ENCODE results near the gene LIPN.

The LIPN gene

DNA sequence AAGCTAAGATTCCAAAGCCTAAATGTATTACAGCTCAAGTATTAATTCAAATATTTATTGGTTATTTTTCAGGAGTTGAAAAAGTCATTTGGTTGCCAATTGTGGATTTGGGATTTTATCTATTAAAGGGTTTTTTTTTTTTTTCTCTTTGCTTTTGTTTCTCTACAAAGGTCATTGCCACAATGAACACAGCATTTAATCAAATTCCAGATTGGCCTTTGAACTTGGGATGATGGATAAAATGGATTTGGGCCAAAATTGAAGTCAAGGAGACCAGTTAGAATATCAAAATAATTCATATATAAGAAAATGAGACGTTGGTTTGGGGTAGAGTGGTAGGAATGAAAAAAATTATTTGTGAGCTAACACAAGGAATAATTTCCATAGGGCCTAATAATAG, 9.6 kb downstream of the LIPN start:
- DNase-seq (ENCODE audit: low read depth, low spot score), result no peak
- TF ChIP-seq, protein P1, sequence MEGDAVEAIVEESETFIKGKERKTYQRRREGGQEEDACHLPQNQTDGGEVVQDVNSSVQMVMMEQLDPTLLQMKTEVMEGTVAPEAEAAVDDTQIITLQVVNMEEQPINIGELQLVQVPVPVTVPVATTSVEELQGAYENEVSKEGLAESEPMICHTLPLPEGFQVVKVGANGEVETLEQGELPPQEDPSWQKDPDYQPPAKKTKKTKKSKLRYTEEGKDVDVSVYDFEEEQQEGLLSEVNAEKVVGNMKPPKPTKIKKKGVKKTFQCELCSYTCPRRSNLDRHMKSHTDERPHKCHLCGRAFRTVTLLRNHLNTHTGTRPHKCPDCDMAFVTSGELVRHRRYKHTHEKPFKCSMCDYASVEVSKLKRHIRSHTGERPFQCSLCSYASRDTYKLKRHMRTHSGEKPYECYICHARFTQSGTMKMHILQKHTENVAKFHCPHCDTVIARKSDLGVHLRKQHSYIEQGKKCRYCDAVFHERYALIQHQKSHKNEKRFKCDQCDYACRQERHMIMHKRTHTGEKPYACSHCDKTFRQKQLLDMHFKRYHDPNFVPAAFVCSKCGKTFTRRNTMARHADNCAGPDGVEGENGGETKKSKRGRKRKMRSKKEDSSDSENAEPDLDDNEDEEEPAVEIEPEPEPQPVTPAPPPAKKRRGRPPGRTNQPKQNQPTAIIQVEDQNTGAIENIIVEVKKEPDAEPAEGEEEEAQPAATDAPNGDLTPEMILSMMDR (IDR thresholded peaks at IDR 0.05; ENCODE audit: low read depth, low read length), result no peak
- in situ Hi-C loops (cut with HindIII; ENCODE audit: low sequenced_read_pairs), result no loop called here
- no peak overlapping the region for H3K4me3 ChIP-seq (ENCODE audit: low read depth, low read length)

- in situ Hi-C loops (cut with HindIII; ENCODE audit: low sequenced_read_pairs), result no loop called here
- TF ChIP-seq, protein P1 (IDR thresholded peaks at IDR 0.05; ENCODE audit: low read depth, low read length), result no peak
- no peak overlapping the region for H3K4me3 ChIP-seq (ENCODE audit: low read depth, low read length)
- DNase-seq (ENCODE audit: low read depth, low spot score), result no peak
Measured at GRCh38 chr10:88781206-88781605, 21.4 kb downstream of the LIPN start.

DNA sequence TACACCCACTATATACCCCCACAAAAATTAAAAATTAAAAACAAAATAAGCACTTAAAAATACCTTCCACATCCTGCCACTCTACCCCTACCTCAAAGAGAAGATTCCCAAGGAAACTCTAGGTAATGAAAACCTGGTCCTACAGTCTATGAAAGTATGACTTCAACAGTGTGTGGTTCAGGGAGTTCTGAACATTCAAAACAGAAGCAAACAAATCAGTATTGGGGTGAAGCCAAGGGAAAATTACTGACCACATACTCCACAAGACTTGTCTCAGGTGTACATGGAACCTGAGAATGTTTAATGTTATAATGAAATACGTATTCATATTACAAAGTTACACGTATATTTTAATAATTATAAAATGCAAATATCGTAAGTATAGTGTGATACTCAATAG, 22.4 kb downstream of the LIPN start:
- H3K4me3 ChIP-seq (ENCODE audit: low read depth, low read length), result no peak overlapping the region
- DNase-seq (ENCODE audit: low read depth, low spot score), result no peak
- TF ChIP-seq, protein P1 (IDR thresholded peaks at IDR 0.05; ENCODE audit: low read depth, low read length), result no peak
- in situ Hi-C loops (cut with HindIII; ENCODE audit: low sequenced_read_pairs), result no loop called here

- in situ Hi-C loops (cut with HindIII; ENCODE audit: low sequenced_read_pairs), result no loop called here
Measured at GRCh38 chr10:88783724-88784123, 23.9 kb downstream of the LIPN start.

DNA sequence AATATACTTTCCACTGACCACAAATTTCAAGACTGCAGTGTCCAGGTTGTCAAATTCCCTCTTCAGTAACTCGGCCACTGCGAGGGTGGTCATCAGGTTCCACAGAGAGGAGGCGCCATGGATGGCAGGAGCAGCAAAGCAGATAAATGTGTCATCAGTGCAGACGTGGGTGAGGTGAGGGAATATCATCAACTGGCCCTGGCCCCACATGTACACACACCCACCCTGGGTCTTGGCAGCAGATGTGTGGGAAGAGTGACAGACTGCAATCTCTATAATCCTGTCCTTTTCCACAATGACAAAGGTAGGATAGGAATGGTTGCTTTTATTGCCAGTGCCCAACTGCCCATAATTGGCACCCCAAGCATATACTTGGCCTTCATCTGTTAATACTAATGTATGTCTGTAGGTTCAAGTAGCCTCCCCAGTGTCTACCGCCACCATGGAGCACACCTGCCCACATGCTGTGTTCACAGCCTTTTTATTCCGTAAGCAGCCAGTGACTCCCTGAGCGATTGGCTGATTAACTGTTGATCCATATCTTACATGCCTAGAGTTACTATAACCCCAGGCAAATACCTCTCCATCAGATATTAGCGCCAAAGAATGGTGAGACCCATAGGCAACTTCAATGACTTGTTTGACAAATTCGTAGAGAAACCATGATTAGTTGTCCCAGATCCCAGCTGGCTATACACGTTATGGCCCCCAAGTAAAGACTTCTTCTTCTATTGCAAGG, 26.4 kb downstream of the LIPN start:
- in situ Hi-C loops (cut with HindIII; ENCODE audit: low sequenced_read_pairs), result no loop called here
- DNase-seq (ENCODE audit: low read depth, low spot score), result no peak
- TF ChIP-seq, protein P1 (IDR thresholded peaks at IDR 0.05; ENCODE audit: low read depth, low read length), result no peak
- H3K4me3 ChIP-seq (ENCODE audit: low read depth, low read length), result no peak overlapping the region

More at GRCh38 chr10:88783724-88784123, 23.9 kb downstream of the LIPN start:
- peak; percentile 45 for DNase-seq (ENCODE audit: low read depth, low spot score)
- no peak overlapping the region for H3K4me3 ChIP-seq (ENCODE audit: low read depth, low read length)
- TF ChIP-seq, protein P1 (IDR thresholded peaks at IDR 0.05; ENCODE audit: low read depth, low read length), result no peak

- DNase-seq (ENCODE audit: low read depth, low spot score), result no peak
- in situ Hi-C loops (cut with HindIII; ENCODE audit: low sequenced_read_pairs), result no loop called here
- H3K4me3 ChIP-seq (ENCODE audit: low read depth, low read length), result no peak overlapping the region
- TF ChIP-seq, protein P1 (IDR thresholded peaks at IDR 0.05; ENCODE audit: low read depth, low read length), result no peak
Measured at GRCh38 chr10:88787463-88787862, 27.6 kb downstream of the LIPN start.

All from astrocyte of the spinal cord (primary cell).